CD4-positive, alpha-beta T cell treated with Interleukin-6 at 100 ng/mL for 8 hours (primary cell): Measurements from ENCODE around the gene NME9.

Experiments used
- DNase-seq: peaks from one replicate; pipeline ENCODE4 v3.0.0-alpha.2; 2020; ENCODE audit warnings: mixed read lengths, low spot score

NME9 gene

DNA sequence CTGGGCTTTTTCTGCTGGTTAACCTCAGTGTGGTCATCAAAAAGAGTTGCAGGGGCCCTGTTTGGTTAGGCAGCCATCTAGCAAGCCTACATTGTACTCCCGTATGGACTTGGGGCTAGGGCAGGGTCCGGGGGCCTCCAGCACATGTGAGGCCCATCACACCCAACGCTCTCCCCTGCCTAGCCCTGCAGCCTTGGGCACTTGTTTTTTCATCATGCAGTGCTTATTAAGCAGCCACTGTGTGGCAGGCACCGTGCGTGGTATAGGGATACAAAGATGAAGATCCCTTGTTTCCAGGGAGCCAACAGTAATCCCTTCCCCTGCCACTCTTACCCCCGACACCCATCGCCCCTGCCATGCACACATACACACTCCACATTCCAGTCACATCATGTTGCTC is 32.9 kb upstream of the NME9 start:
- no peak for DNase-seq

DNA sequence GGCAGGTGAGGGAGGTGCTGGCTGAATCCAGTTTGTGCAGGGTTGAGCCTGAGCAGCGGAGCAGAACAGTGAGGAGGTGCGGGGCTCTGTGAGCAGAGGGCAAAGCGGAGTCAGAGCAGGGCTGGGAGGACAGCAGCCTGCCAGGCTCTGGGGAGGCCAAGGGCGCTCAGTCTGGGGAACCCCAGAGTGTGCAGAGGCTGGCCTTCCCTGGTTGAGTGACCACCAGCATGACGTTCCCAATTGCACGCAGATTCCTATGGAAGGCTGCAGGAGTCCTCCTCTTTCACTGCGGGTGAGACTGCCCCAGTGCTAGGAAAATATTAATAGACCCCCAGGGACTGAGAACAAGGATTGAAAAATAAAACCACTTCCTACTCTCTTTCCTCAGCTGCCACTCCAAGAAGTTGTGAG is 31.9 kb upstream of the NME9 start:
- DNase-seq, result no peak

DNA sequence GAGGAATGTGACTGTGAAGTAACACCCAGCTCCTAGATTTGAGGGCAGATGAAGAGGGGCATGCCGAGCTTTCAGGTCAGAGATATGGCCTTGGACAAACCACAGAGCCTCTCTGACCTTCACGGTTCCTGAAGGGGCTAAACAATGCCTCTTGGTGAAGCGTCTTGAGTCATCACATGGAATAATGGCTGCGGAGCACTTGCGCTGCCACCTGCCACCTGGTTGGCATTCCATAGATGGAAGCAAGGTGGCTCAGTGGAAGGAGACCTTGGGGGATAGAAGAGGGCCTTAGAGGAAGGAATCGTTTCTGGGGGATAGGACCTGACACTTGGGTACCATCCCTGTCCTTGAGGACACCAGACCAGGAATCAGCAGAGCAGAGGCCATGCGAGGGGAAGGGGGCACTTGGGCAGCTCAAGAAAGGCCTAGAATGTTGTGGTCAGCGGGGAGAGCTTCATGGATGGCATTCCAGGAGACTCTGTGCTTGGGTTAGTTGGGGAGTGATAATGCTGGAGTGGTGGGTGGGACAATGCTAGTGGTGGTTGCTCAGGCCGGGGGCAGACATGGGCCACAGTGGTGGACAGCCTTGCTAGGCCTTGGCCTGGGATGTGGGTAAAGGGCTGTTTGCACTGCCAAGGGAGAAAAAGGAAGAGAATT is 31.3 kb upstream of the NME9 start:
- no peak for DNase-seq

DNA sequence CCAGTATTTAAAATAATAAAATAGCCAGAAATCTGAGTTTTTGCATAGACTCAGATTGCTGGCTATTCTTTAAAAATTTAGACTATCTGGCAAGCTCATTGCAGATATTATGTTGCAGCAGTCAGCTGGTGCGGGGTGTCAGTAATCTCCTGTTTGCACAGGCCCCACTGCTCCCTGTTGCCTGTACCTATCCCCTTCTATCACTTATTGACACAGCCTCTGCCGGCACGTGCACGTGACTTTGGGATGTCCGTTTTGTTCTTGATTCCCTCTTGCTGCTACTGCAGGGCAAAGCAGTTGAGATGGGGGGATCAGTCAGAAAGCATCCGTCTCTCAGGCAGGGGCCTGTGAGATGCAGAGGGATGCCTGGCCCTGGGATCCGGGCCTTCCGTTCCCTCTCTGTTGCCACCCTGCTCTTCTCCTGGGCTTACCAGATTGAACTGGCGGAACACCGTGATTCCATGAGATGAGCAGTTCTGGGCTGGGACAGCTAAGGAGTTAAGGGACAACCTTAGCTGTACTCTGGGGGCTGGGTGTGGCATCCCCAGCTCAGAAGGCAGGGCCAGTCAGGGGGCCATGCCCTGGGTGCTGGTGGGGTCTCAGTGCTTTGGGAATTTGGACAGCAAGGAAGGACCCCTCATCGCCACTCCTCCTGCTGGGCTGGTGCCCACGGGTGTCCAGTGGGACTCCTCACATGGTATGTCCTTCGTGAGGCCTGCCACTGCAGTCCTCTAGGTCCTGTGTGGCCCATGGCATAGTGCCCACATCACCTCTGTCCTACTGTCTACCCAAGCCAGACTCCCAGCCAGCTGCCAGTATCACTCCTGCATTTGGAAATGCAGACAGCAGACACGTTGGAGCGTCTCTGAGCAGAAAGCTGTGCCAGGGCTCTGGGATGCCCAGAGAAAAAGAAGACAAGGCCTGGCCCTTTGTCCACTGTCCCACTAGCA is 30.5 kb upstream of the NME9 start:
- no peak for DNase-seq

DNA sequence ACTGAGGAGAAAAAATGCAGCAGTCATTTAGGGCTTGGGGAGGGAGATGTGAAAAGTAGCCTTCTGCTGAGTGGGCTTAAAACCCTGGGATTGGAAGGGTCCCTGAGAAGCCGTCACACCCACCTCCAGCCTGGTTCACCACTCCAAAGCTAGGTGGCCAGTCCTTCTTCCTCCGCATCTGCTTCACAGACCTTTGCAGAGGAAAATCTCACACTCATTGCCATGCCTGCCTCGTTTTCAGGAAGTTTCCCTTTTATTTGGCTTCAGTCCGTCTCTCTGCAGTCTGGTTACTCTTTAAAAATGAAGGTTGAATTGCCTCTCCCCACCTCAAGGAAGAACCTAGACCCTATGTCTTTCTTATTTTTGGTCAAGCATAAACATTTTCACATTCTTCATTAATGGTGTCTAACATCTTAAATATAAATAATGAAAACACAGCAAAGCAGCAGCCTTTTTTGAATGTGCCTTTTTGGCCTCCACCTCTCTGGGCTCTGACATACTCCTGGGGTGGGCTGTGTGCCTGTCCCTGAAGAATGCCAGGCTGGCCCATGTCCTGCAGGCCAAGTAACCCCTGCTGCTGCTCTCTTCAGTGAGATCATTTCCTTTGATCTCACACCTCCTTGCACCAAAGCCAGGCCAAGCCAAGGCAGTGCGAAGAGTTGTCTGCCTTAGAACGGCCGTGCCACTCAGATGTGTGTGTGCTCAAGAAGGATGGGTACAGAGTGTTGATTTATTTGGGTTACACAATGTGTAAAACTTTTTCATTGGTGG is 29.7 kb upstream of the NME9 start:
- DNase-seq, result no peak

DNA sequence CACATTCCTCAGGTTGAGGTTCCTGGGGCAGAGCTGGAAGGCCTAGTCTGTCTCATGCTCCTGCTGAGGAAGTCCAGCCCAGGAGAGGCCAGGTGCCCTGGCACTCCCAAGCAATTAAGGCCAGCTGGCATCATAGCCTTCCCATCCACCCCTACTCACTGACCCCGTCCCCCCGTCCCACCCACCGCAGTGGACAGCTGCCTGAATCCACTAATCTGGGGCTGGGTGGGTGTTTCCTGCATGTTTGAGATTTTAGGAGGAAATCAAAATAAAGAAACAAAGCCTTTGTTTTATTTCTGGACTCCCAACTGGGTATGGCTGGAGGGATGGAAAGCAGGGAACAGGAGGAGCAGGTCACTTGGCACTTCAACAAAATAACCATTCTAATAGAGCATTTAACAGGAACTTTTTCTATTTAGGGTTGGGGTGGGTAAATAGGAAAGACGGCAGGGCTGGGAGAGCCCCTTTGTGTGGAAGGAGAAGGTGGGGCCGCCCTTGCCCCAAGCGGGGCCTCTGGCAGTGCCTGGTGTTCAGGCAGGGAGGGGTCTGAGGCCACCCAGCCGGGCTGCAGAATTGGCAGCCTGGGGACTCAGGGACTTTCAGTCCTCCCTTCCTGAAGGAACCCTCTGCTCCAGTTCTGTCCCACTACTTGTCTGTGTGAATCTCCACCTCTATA is 27.2 kb upstream of the NME9 start:
- DNase-seq, result no peak

DNA sequence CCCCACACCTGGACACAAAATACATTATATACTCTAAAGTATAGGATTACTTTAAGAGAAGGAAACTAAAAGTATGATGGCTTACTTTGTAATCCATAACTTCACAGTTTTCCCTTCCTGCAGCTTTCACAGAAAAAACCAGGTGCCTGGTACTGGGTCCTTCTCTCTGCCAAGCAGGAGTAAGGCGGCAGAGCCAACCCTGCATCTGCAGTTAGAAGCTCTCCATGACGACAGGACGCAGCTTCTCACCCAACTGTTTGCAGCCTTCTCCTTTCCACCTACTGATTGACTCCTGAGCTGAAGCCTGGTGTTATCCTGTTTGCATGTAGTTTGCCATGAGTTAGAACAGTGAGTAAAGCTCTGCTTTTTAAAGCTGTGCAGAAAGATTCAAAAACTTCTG is 25.4 kb upstream of the NME9 start:
- DNase-seq, result no peak

DNA sequence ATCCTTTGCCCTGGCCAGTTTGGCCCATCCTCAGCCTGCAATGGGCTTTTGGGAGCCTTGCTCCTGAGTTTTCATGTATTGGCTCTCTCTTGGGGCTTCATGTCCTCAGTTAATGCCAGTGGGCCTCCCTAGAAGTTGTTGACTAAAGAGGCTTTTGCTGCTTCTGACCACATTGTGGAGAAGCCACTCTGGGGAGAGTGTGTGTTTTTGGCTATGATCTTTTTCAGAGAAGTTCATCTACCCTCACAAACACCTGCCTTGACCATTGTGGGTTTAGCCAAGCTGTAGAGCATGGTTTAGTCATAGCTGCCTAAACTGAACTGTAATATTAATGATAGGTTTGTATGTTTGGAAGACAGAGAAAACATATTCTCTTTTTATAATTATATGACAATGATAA is 24.7 kb upstream of the NME9 start:
- no peak for DNase-seq

DNA sequence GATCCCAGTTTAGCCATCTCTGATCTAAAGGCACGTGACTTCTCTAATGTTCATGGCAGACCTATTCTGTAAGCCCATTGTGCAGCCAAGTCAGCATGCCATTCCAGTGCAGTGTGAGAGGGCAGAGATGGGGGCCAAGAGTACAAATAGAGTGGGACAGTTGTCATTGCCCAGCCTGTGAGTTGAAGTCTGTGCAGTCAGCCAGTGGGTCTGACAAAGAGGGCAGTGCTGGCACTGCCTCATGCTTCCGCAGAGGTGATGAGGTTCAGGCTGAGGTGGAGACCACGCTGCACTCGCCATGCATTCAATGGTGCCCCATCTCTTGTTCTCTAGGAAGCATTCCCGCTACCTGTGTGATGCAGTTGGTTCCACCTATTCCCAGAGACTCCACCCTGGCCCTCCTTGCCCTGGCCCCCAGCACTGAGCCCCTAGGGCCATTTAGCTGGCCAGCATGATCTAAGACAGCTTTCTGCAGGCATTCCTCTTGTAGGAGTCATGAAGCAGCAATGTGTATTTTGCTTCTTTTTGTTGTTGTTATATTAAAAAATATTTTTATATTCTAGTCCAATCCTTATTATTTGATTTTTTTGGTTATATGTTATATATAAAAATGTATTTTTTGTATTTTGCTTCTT is 22.4 kb upstream of the NME9 start:
- no peak for DNase-seq

DNA sequence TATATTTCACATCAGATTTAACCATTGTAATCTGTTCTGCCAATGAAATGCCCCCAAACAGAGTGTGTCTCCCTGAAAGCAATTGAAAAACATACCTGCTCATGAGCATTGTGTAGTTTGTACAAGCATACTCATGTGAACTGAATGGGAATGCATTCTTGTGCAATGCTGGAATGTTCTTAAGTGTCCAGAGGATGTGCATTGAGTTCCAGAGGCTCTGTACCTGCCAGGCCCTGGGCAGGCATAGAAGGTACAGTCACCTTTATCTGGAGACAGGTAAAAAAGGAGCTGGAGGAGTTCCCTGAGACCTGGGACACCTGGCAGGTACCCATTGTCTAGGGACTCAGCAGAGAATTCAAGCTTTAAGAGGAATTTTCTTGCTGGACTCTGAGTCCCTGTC is 21.5 kb upstream of the NME9 start:
- no peak for DNase-seq

DNA sequence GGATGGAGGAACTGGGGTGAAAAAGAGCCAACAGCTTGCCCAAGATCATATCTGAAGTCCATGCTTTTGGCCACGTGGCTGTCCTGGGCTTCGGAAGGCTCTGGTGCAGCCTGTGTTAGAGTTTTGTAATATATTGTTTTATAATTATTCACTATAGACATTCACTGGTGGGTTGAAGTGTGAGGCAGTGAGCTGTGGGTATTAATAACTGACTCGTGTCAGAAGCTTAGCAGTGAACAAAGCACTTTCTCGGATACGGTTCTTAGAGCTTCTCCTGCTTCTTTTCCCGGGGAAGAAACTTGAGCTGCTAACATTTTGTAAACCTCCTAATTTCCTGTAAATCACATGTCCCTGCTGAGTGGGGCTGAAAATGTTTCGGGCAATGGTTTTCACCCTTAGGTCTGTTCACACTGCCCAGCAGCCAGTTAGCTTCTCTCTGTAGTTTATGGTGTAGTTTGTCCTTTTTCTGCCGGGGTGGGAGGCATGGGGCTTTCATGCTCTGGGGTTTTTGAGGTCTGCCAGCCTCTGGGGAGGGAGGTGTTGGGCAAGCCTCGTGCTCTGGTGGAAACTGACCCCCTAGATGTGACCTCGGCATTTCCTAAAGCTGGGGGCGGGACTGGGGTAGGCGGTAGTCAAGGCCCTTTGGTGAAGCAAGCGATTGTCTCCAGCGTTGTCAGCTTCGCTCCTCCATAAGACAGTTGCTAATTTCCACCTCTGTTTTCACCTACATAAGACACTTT is 20.4 kb upstream of the NME9 start:
- no peak for DNase-seq

DNA sequence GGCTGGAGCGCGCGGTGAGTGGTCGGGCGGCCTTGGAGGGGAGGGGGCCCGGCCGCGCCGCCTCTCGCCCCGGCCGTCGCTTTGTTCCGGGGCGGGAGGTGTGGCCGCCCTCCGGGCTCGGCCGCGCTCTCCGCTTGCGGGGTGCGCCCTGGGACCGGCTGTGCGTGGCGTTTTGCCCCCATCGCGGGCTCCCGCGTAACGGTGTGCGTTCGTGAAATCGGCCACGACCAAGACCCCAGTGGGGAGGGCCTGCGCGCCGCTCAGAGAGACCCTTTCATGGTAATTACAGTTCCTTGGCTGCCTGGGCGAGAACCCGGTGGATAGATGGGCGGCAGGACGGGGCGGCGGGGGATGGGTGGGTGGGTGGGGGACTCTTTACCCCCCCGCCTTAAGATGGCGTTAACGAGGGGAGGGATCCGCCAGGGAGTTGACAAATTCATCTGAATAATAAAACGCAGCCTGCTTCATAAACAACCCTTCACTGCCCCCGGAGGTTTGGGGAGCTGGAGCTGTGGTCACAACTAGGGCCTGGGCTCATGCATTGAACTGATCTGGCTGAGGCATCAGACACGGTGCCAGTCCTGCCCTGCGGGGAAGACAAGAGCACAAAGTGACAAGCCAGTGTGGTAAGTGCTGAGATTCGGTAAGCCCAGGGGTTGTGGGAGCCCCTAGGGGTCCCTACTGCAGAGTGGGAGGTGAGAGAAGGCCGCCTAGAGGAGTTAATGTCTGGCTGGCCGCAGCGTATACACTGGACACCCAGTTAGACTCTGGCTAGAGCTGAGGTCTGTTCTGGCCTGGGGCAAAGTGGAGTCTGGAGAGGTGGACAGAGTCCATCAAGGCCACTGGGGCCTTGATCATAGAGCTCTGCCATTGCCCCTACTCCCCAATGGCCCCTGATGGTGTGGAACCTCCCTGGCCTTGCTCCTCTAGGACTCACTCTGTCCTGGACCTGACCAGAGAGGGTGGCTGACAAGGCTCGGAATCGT is 19.4 kb upstream of the NME9 start:
- DNase-seq, result no peak

DNA sequence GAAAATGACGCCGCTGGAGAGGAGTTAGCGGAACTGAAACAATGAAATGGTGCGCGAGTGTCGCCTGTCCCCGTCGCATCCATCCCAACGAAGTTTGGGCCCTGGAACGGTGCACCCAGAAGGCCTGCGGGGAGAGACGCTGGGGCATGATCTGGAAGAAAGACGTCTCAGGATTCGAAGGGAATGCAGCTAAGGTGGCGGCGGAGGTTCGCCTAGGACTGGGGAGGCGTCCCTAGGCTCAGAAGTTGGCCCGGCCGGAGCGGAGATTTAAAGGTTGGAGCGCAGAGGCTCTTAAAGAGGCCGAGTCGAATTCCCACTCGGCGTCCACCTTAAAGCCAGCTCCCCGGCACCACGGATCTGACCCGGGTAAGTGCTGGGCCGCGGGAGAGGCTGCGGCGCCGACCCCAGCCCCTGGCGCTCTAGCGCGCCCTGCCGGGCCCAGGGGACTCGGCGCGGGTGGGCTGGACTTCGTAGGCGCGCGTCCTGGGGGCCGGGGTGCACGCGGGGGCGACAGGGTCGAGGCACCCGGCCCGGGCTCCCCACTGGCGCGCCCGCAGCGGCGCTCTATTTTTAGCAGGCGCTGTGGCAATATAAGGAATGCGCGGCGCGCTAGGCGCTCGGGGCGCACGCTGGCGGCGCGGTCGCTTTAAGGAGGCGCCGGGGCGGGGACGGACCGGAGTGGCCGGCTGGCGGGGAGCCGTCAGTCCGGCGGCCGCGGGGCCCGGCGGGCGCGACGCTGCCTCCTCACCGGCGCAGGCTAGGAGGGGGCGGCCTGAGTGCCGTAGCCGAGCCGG is 18.5 kb upstream of the NME9 start, which contains the start of gene MRAS:
Gene MRAS (plus strand): TSS at position 620 of the 794 bp plus-strand sequence. CDS start 24,305 bp downstream, outside the sequence.
- no peak for DNase-seq

DNA sequence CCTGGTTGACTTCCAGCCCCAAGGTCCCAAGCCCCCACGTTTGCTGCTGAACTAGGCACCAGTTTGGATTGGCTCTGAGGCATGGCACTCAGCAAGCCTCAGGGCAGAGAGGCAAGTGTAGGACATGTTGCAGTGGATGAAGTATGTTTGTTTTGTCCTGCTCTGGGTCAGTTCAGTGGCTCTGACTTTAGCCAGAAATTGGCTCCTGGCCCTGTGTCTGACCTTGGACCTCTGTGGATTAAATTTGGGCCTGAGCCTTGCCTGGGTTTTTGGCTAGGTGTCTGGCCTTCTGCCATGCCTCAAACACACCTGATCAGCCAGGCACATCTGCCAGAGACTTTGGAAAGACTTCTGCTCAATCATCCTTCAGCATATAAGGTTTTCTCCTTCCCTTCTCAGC is 15.1 kb upstream of the NME9 start:
- DNase-seq, result no peak

DNA sequence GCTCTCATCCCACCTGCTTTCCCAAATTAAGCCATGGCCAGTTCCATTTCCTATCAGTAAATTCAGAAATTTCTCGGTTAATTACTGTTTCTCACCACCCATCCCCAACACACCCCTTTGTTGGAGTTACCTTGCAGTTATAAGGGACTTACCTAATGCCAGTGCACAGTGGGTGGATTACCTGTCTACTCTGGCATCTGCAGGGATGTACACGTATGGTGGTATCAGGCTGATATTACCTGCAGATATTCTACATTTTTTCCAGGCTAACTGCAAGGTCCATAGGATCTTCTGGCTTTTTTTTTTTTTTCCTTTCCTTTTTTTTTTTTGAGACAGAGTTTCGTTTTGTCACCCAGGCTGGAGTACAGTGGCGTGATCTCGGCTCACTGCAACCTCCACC is 10.9 kb upstream of the NME9 start:
- no peak for DNase-seq

DNA sequence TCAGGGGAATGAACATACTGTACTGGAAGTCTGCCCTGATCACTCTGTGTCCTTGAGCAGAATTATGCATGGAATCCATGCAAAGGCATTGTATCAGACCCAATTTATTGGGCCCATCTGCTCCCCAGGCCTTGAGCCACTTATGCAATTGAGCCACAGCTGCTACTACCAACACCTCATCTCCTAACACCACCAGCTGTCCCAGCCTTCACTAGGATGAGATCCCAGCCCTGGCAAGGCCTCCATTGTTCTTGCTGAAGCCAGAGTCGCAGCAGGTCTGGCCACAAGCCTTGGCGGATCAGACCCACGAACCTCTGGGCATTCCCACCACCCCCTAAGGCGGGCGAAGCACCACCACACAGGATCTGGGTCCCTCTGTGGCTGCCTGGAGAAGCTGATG is 9.2 kb upstream of the NME9 start:
- no peak for DNase-seq

DNA sequence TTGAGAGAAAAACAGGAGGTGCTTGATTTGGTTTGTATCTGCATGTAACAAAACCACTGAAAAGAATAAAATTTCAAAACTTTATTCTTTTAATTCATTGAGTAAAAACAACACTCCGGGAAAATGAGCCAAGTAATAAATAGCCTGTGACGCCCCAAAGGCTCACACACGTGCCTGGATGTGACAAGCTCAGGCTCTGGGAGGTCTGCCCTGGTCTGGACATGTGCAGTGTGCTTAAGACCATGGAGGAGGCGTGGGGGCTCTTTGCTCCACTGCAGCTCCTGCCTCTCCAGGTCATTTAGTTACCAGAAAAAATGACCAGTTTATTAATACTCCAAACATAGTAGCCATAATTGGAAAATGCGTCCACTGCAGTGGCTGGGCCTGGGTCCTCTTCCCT is 8.6 kb upstream of the NME9 start:
- DNase-seq, result no peak

DNA sequence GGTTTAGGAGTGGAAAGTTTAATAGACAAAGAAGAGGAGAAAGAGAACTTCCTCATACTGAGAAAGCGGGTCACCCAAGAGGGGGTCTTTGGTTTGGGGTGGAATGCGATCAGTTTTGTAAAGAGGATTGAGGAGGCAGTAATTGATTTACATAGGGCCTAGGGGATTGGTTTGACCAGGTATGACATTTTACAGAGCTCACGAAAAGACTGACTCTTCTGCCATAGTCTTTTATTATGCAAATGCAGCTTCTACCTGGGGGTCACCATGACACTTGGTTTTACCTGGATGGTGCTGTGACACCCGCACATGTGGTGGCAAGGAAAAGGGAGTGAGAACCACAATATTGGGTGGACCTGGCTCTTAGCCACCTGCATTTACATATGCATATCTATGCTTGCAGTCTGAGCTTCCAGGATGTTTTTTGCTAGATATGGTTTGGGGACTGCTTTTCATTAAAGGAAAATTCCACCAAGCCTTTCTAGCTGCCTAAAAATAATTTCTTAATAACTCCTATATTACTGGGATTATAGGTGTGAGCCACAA is 6.9 kb upstream of the NME9 start:
- DNase-seq, result no peak

DNA sequence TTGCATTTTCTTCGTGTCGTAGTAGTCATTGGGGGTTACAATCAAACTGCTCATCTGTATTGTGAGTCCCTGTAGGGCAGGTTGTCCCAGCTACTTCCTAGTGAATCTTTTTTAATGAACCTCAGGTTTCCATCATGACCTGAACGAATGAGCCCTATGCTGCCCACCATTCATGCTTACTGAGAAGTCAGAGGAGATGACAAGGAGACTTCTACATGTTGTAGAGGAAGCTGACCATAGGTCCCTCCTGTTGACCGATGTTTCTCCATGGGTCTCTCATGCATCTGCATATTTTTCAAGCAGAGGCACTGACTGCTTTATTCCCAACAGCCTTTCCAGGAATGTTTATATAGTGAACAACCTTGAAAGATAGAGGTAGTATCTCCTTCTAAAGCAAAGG is 5.0 kb upstream of the NME9 start:
- no peak for DNase-seq
